Vagina (tissue), 2 donors: ENCODE measurements around the gene CHAF1B. TPM values are rescaled to one million over a fixed set of nuclear protein-coding genes. Genes with fewer than 3 reads are reported as not detected.
"Not testable (repeated sequence)": the region's sequence is repeated elsewhere in the genome, so short reads cannot be mapped to it uniquely, and the experiment has no call there.

Experiments
- DNase-seq, 2 donors: peaks; one replicate each; pipeline ENCODE4 v3.0.0-alpha.2; 2017; ENCODE audit errors: extremely low spot score in 2 of 2
- H3K27ac ChIP-seq: fragments of 200-600 bp; sonication (generic); one replicate; pipeline ENCODE4 v1.5.1; 2019
- H3K27me3 ChIP-seq: fragments of 200-600 bp; sonication (generic); one replicate; pipeline ENCODE4 v1.5.1; 2019
- H3K36me3 ChIP-seq, 2 donors: fragments of 200-600 bp; sonication (generic); one replicate each; pipeline ENCODE4 v1.5.1; 2017 to 2019
- H3K4me1 ChIP-seq: fragments of 200-600 bp; sonication (generic); one replicate; pipeline ENCODE4 v1.5.1; 2019
- H3K4me3 ChIP-seq, 2 donors: fragments of 200-600 bp; sonication (generic); 1 replicate in 1 of 2; 2 replicates in 1 of 2; pipeline ENCODE4 v1.5.1; 2016 to 2019
- H3K9me3 ChIP-seq: fragments of 200-600 bp; sonication (generic); one replicate; pipeline ENCODE4 v1.5.1; 2019
- POLR2A ChIP-seq, 2 donors: fragments of 450-650 bp; IDR thresholded peaks; one replicate each; pipeline ENCODE4 v1.6.1; 2017; ENCODE audit warnings: antibody characterized with exemption in 2 of 2, mild to moderate bottlenecking in 2 of 2, moderate library complexity in 2 of 2
- POLR2AphosphoS5 ChIP-seq, 2 donors: sonication (generic); formaldehyde crosslinking; IDR thresholded peaks; one replicate each; pipeline ENCODE4 v1.9.0; 2017; ENCODE audit warnings: antibody characterized with exemption in 2 of 2, mild to moderate bottlenecking in 2 of 2, low read depth in 1 of 2; ENCODE audit not compliant: insufficient read depth in 1 of 2
- intact Hi-C: fragments of 100-400 bp; cut with DNase I; formaldehyde crosslinking; loops from one replicate; pipeline ENCODE4 v1.15.1; 2023
- total RNA-seq: library from RNA; depleted of rRNA; stranded (reverse); fragments of >200 nt; gene quantifications from one replicate; pipeline ENCODE4 v1.2.3, GENCODE V29; 2016
- TF ChIP-seq, protein P1 (sequence below), 3 experiments: fragments of 450-650 bp in 2 of 3; fragments of 200-600 bp in 1 of 3; sonication (generic) in 1 of 3; IDR thresholded peaks; one replicate each; pipeline ENCODE4 v1.5.1; 2017 to 2019; ENCODE audit warnings: antibody characterized with exemption in 3 of 3, mild to moderate bottlenecking in 2 of 3, moderate library complexity in 2 of 3

Gene CHAF1B
- total RNA-seq, 1 donor from 2014 or later, result 1.7 TPM

DNA sequence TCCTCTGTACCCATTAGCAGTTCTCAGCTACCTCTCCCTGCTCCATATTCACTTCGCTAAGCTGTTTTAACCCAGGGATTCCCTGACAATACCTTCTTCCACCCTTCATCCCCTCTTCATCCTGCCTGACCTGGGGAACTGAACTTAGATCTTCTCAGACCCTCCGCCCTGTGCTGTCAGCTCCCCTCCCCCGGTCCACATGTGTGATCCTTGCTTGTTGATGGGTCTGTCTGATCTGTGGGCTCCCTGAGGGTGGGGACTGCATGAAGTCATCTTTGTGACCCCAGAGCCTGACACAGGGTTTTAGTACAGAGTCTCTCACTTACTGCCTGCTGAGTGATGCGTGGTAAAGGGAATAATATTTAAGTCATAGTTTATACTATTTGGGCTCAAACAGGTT, 11.8 kb downstream of the CHAF1B start:
- Histone ChIP-seq H3K36me3 (no peaks in the 10 kb centered on the region), H3K4me3 (no peak overlapping the region), H3K4me1 (no peaks in the 10 kb centered on the region), H3K27ac (no peak overlapping the region), H3K9me3 (no peaks in the 10 kb centered on the region), H3K27me3 (no peaks in the 10 kb centered on the region)
- TF ChIP-seq, protein P1, sequence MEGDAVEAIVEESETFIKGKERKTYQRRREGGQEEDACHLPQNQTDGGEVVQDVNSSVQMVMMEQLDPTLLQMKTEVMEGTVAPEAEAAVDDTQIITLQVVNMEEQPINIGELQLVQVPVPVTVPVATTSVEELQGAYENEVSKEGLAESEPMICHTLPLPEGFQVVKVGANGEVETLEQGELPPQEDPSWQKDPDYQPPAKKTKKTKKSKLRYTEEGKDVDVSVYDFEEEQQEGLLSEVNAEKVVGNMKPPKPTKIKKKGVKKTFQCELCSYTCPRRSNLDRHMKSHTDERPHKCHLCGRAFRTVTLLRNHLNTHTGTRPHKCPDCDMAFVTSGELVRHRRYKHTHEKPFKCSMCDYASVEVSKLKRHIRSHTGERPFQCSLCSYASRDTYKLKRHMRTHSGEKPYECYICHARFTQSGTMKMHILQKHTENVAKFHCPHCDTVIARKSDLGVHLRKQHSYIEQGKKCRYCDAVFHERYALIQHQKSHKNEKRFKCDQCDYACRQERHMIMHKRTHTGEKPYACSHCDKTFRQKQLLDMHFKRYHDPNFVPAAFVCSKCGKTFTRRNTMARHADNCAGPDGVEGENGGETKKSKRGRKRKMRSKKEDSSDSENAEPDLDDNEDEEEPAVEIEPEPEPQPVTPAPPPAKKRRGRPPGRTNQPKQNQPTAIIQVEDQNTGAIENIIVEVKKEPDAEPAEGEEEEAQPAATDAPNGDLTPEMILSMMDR (IDR thresholded peaks at IDR 0.05), result no peak
- TF ChIP-seq POLR2AphosphoS5 (IDR thresholded peaks at IDR 0.05; ENCODE audit: insufficient read depth in 1 of 2, low read depth in 1 of 2) (no peak), POLR2A (IDR thresholded peaks at IDR 0.05) (no peak)
- intact Hi-C loops, result no loop called here
- DNase-seq, result no peak

DNA sequence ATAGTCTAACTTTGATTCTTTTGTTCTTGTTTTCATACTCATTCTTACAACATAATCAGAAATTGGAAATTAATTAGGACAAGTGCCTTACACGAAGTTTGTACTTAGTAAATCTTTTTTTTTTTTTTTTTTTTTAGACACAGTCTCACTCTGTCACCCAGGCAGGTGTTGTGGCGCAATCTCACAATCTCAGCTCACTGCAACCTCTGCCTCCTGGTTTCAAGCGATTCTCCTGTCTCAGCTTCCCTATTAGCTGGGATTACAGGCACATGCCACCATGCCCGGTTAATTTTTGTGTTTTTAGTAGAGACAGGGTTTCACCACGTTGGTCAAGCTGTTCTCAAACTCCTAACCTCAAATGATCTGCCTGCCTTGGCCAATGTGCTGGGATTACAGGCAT, 12.4 kb downstream of the CHAF1B start:
- Histone ChIP-seq H3K27me3 (no peaks in the 10 kb centered on the region), H3K4me3 (no peak overlapping the region), H3K9me3 (no peaks in the 10 kb centered on the region), H3K36me3 (no peaks in the 10 kb centered on the region), H3K27ac (no peak overlapping the region), H3K4me1 (no peaks in the 10 kb centered on the region)
- TF ChIP-seq POLR2A (IDR thresholded peaks at IDR 0.05) (no peak), POLR2AphosphoS5 (IDR thresholded peaks at IDR 0.05; ENCODE audit: insufficient read depth in 1 of 2, low read depth in 1 of 2) (no peak)
- TF ChIP-seq, protein P1 (IDR thresholded peaks at IDR 0.05), result no peak
- intact Hi-C loops, result no loop called here
- no peak for DNase-seq

DNA sequence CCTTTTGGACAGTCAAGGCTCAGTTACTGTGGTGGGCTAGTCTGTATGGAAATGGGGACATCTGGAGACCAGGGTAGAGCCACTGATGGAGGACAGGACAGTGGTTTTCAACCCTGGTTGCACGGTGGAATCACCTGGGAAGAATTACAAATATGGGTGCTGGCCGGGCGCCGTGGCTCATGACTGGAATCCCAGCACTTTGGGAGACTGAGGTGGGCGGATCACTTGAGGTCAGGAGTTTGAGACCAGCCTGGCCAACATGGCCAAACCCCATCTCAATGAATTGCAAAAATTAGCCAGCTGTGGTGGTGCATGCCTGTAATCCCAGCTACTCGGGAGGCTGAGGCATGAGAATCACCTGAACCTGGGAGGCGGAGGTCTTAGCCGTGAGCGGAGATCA, 14.5 kb downstream of the CHAF1B start:
- H3K4me3 ChIP-seq, DNase-seq, H3K9me3 ChIP-seq, H3K27ac ChIP-seq, H3K27me3 ChIP-seq, H3K36me3 ChIP-seq, H3K4me1 ChIP-seq, intact Hi-C loops: not testable (repeated sequence)

DNA sequence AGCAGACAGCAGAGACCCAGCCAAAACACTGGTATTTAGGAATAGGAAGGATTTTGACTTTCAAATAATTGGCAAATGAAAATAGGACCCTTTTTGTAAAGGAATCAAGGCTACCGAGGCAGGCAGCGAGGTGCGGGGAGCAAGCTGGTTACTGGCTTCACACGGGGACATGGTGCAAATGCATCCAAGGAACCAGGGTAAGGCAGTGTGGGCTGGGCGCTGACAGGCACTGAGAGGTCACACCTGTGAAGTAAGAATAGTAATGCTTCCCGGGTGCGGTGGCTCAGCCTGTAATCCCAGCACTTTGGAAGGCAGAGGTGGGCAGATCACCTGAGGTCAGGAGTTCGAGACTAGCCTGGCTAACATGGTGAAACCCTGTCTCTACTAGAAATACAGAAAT, 15.5 kb downstream of the CHAF1B start:
- TF ChIP-seq, protein P1 (IDR thresholded peaks at IDR 0.05), result no peak
- TF ChIP-seq POLR2AphosphoS5 (IDR thresholded peaks at IDR 0.05; ENCODE audit: insufficient read depth in 1 of 2, low read depth in 1 of 2), result no peak
- TF ChIP-seq POLR2A (IDR thresholded peaks at IDR 0.05), result no peak
- H3K4me1 ChIP-seq, result no peaks in the 10 kb centered on the region
- intact Hi-C loops, result no loop called here
- no peaks in the 10 kb centered on the region for H3K27me3 ChIP-seq
- no peak overlapping the region for H3K27ac ChIP-seq
- H3K9me3 ChIP-seq, result no peaks in the 10 kb centered on the region
- no peaks in the 10 kb centered on the region for H3K36me3 ChIP-seq
- H3K4me3 ChIP-seq, result no peak overlapping the region
- DNase-seq, result no peak

DNA sequence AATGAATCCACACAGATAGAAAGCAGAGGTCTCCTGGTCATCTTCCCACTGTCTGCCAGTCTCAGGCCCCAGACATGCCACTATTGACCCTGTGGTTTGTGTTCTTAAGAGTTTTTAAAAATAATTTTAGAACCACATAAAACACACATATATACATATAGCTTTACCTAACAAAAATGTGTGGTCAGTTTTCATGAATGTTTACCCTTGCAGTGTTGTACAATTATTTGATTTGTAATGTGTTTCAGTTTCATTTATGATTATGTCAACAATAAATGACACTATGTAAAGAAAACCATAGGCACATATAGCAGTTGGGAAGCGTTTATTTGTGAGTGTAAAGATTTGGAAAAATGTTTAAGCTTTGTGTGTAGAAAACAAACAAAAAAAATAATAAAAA, 17.1 kb downstream of the CHAF1B start:
- no peaks in the 10 kb centered on the region for H3K36me3 ChIP-seq
- no peaks in the 10 kb centered on the region for H3K9me3 ChIP-seq
- no peak for DNase-seq
- H3K4me1 ChIP-seq, result no peaks in the 10 kb centered on the region
- TF ChIP-seq, protein P1 (IDR thresholded peaks at IDR 0.05), result no peak
- TF ChIP-seq POLR2A (IDR thresholded peaks at IDR 0.05) (no peak), POLR2AphosphoS5 (IDR thresholded peaks at IDR 0.05; ENCODE audit: insufficient read depth in 1 of 2, low read depth in 1 of 2) (no peak)
- no peaks in the 10 kb centered on the region for H3K27me3 ChIP-seq
- H3K27ac ChIP-seq, result no peak overlapping the region
- intact Hi-C loops, result no loop called here
- no peak overlapping the region for H3K4me3 ChIP-seq

DNA sequence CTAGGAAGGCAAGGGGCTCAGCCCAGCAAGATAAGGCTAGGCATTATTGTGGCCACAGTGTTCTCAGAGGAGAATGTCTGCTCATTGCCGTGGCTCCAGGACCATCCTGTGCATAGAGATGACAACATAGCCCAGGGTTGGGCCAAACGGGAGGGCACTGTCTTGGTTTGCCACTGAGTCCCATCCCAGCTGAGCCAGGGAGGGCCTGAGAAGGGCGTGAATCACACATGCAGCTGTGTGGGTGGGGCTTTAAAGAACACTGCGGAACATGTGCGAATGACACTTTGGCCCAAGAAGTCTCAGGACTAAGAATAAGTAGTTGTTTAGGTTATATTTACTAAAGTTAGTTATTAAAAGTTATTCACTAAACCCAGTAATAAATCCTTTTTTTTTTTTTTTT, 18.5 kb downstream of the CHAF1B start:
- H3K27me3 ChIP-seq, result no peaks in the 10 kb centered on the region
- intact Hi-C loops, result no loop called here
- no peaks in the 10 kb centered on the region for H3K9me3 ChIP-seq
- TF ChIP-seq POLR2AphosphoS5 (IDR thresholded peaks at IDR 0.05; ENCODE audit: insufficient read depth in 1 of 2, low read depth in 1 of 2), result no peak
- TF ChIP-seq, protein P1 (IDR thresholded peaks at IDR 0.05), result no peak
- no peak for TF ChIP-seq POLR2A (IDR thresholded peaks at IDR 0.05)
- no peak overlapping the region for H3K27ac ChIP-seq
- no peaks in the 10 kb centered on the region for H3K4me1 ChIP-seq
- no peaks in the 10 kb centered on the region for H3K36me3 ChIP-seq
- no peak for DNase-seq
- no peak overlapping the region for H3K4me3 ChIP-seq
